Panc1 (cell line): ENCODE results near the gene CACNA1G. TPM values are rescaled to one million over a fixed set of nuclear protein-coding genes. Genes with fewer than 3 reads are reported as not detected.

ENCODE experiments used
- ATAC-seq: fragments of 200-7000 bp; cut with Tn5 transposase; 2 replicates; pipeline ENCODE4 v1.9.1; 2020; ENCODE audit warnings: mild to moderate bottlenecking, moderate library complexity
- BruUV-seq: library from RNA; stranded (reverse); fragments of 400-500 nt; replicated peaks from 2 replicates; lab custom pipeline; 2021; lab: Mats Ljungman, UMichigan
- CTCF ChIA-PET: fragments of 300-600 bp; sonication (Branson Sonifier 250); formaldehyde crosslinking; loops from one replicate; lab custom pipeline; 2022; ENCODE audit warnings: antibody characterized with exemption; lab: Charles Lee
- POLR2A ChIA-PET: fragments of 300-600 bp; sonication (Branson Sonifier 250); formaldehyde crosslinking; loops from one replicate; lab custom pipeline; 2022; ENCODE audit warnings: antibody characterized with exemption; lab: Charles Lee
- DNase-seq: peaks from one replicate; pipeline ENCODE4 v3.0.0-alpha.2; 2010; ENCODE audit warnings: low read depth, low spot score
- H3K27ac ChIP-seq: 2 replicates; pipeline ENCODE4 v1.5.1; 2011; ENCODE audit warnings: mild to moderate bottlenecking, low read length, inconsistent platforms
- H3K27me3 ChIP-seq: fragments of 200-500 bp; sonication (Bioruptor generic); 2 replicates; pipeline ENCODE4 v1.6.0; 2014; ENCODE audit warnings: low read length, inconsistent platforms; ENCODE audit not compliant: control insufficient read depth, insufficient read depth
- H3K36me3 ChIP-seq: fragments of 200-500 bp; sonication (Bioruptor generic); 2 replicates; pipeline ENCODE4 v1.5.1; 2014; ENCODE audit warnings: inconsistent platforms, mild to moderate bottlenecking, low read length, moderate library complexity; ENCODE audit not compliant: control insufficient read depth, insufficient read depth
- H3K4me1 ChIP-seq: 2 replicates; pipeline ENCODE4 v1.5.1; 2011; ENCODE audit warnings: inconsistent platforms, mild to moderate bottlenecking, low read length, moderate library complexity; ENCODE audit not compliant: control insufficient read depth, insufficient read depth
- H3K4me3 ChIP-seq, 2 experiments: 2 replicates each; pipeline ENCODE4 v1.5.1; 2011 to 2012; ENCODE audit warnings: low read depth in 2 of 2, low read length in 2 of 2, mild to moderate bottlenecking in 2 of 2, inconsistent platforms in 1 of 2, moderate library complexity in 1 of 2
- H3K9me3 ChIP-seq: fragments of 200-500 bp; sonication (Bioruptor generic); 2 replicates; pipeline ENCODE4 v1.5.1; 2014; ENCODE audit warnings: low read depth, mild to moderate bottlenecking, inconsistent platforms, low read length, moderate library complexity; ENCODE audit not compliant: control insufficient read depth, insufficient read depth
- CTCF ChIP-seq: fragments of 450-650 bp; IDR thresholded peaks from 2 replicates; pipeline ENCODE4 v1.5.1; 2017; ENCODE audit warnings: mild to moderate bottlenecking
- POLR2AphosphoS5 ChIP-seq: IDR thresholded peaks from 2 replicates; pipeline ENCODE4 v1.6.1; 2012; ENCODE audit warnings: mild to moderate bottlenecking, low read depth, low read length, moderate library complexity
- REST ChIP-seq, 2 experiments: IDR thresholded peaks; 2 replicates each; pipeline ENCODE4 v1.6.1; 2011 to 2012; ENCODE audit warnings: low read depth in 2 of 2, control low read depth in 1 of 2, low read length in 1 of 2, mild to moderate bottlenecking in 1 of 2, moderate library complexity in 1 of 2; ENCODE audit not compliant: insufficient read depth in 1 of 2
- SIN3A ChIP-seq: IDR thresholded peaks from 2 replicates; pipeline ENCODE4 v1.6.1; 2012; ENCODE audit warnings: low read depth, mild to moderate bottlenecking, low read length, moderate library complexity, borderline replicate concordance; ENCODE audit not compliant: insufficient read depth
- TCF7L2 ChIP-seq: IDR thresholded peaks from 2 replicates; pipeline ENCODE4 v1.6.1; 2011; ENCODE audit warnings: mild to moderate bottlenecking, low read depth, low read length, inconsistent platforms
- in situ Hi-C: cut with HindIII; loops from 2 replicates; pipeline ENCODE4 v1.10.0; 2016; ENCODE audit warnings: low sequenced_read_pairs, low pct_unique_long_range_greater_than_20kb
- intact Hi-C: fragments of 100-400 bp; cut with micrococcal nuclease; formaldehyde crosslinking; loops from one replicate; pipeline ENCODE4 v1.10.0; 2022; ENCODE audit not compliant: unreplicated experiment
- total RNA-seq: library from RNA; stranded (reverse); gene quantifications from one replicate; pipeline ENCODE4 v1.2.1, GENCODE V29; 2021; ENCODE audit not compliant: unreplicated experiment

The CACNA1G gene
- total RNA-seq, 1 experiment from 2014 or later: 10.0 TPM

- Histone ChIP-seq H3K9me3 (no peaks in the 10 kb centered on the region), H3K4me3 (no peak overlapping the region), H3K4me1 (no peaks in the 10 kb centered on the region), H3K36me3 (no peaks in the 10 kb centered on the region), H3K27me3 (no peaks in the 10 kb centered on the region), H3K27ac (no peak overlapping the region)
- intact Hi-C loops: no loop called here
- ChIA-PET POLR2A (no interaction called here), CTCF (no interaction called here)
- DNase-seq: no peak
- in situ Hi-C loops: no loop called here
- TF ChIP-seq CTCF (no peak), TCF7L2 (no peak), POLR2AphosphoS5 (no peak), REST (IDR thresholded peaks at IDR 0.05; ENCODE audit: insufficient read depth in 1 of 2, low read depth in 2 of 2, low read length in 1 of 2) (no peak), SIN3A (no peak)
- no TSS peak for BruUV-seq
- no peak for ATAC-seq
Observed at GRCh38 chr17:50594128-50594823, 33.8 kb downstream of the CACNA1G start.

- no peaks in the 10 kb centered on the region for H3K36me3 ChIP-seq
- H3K27me3 ChIP-seq: no peaks in the 10 kb centered on the region
- TF ChIP-seq POLR2AphosphoS5 (no peak), CTCF (no peak), REST (IDR thresholded peaks at IDR 0.05; ENCODE audit: insufficient read depth in 1 of 2, low read depth in 2 of 2, low read length in 1 of 2) (no peak), SIN3A (no peak), TCF7L2 (no peak)
- H3K4me3 ChIP-seq: no peak overlapping the region
- in situ Hi-C loops (no loop called here), intact Hi-C loops (no loop called here)
- BruUV-seq: no TSS peak
- H3K9me3 ChIP-seq: no peaks in the 10 kb centered on the region
- DNase-seq: no peak
- ChIA-PET POLR2A (no interaction called here), CTCF (no interaction called here)
- H3K27ac ChIP-seq: no peak overlapping the region
- ATAC-seq: no peak
- H3K4me1 ChIP-seq: no peaks in the 10 kb centered on the region
Observed at GRCh38 chr17:50594892-50595291, 34.4 kb downstream of the CACNA1G start.
